GM03348 (cell line): ENCODE data around the gene C1QA.

ENCODE experiments used
- DNase-seq: peaks from one replicate; pipeline ENCODE4 v3.0.0; 2012; ENCODE audit warnings: low spot score

Gene C1QA

GRCh38 chr1:22612671-22613571 is 23.5 kb upstream of the C1QA start:
- DNase-seq: no peak

GRCh38 chr1:22613572-22613918 is 22.9 kb upstream of the C1QA start:
- no peak for DNase-seq

- no peak for DNase-seq
These were observed 22.5 kb upstream of the C1QA start for GRCh38 chr1:22613951-22614350.

- no peak for DNase-seq
These were observed 20.5 kb upstream of the C1QA start for GRCh38 chr1:22615886-22616285.

GRCh38 chr1:22616571-22616970 is 19.9 kb upstream of the C1QA start:
- DNase-seq: no peak

GRCh38 chr1:22618056-22618455 is 18.4 kb upstream of the C1QA start:
- no peak for DNase-seq

GRCh38 chr1:22619252-22619651 is 17.2 kb upstream of the C1QA start:
- no peak for DNase-seq

GRCh38 chr1:22619798-22620197 is 16.6 kb upstream of the C1QA start:
- DNase-seq: no peak

GRCh38 chr1:22621761-22622160 is 14.7 kb upstream of the C1QA start:
- no peak for DNase-seq

- DNase-seq: peak; percentile 32
These were observed 11.0 kb upstream of the C1QA start for GRCh38 chr1:22625262-22625925.

- DNase-seq: no peak
These were observed 9.9 kb upstream of the C1QA start for GRCh38 chr1:22626237-22627157.

GRCh38 chr1:22627331-22627730 is 9.1 kb upstream of the C1QA start:
- DNase-seq: no peak

GRCh38 chr1:22628698-22629444 is 7.6 kb upstream of the C1QA start:
- DNase-seq: no peak

- no peak for DNase-seq
These were observed 6.5 kb upstream of the C1QA start for GRCh38 chr1:22629886-22630285.

GRCh38 chr1:22633697-22634463 is 2.5 kb upstream of the C1QA start:
- DNase-seq: no peak

GRCh38 chr1:22635436-22635835 is 992 bp upstream of the C1QA start:
- DNase-seq: no peak

GRCh38 chr1:22636927-22637326 is 499 bp downstream of the C1QA start:
- no peak for DNase-seq

- DNase-seq: no peak
These were observed 1.5 kb downstream of the C1QA start for GRCh38 chr1:22637907-22638445.

- no peak for DNase-seq
These were observed 2.2 kb downstream of the C1QA start for GRCh38 chr1:22638476-22639234.

- peak; percentile 48 for DNase-seq
These were observed 2.9 kb downstream of the C1QA start for GRCh38 chr1:22639286-22639685.
